HG03342 (cell line): Measurements from ENCODE around the gene CHRNB2.
A peak's percentile ranks its signal among the peaks of the same experiment; 100 is the strongest.
"Not testable (repeated sequence)": the region's sequence is repeated elsewhere in the genome, so short reads cannot be mapped to it uniquely, and the experiment has no call there.

Experiments used
- ATAC-seq: cut with Tn5 transposase; IDR thresholded peaks from one replicate; pipeline ENCODE4 v1.9.1; 2021; ENCODE audit warnings: mild to moderate bottlenecking, moderate library complexity; ENCODE audit not compliant: unreplicated experiment

CHRNB2 gene, protein sequence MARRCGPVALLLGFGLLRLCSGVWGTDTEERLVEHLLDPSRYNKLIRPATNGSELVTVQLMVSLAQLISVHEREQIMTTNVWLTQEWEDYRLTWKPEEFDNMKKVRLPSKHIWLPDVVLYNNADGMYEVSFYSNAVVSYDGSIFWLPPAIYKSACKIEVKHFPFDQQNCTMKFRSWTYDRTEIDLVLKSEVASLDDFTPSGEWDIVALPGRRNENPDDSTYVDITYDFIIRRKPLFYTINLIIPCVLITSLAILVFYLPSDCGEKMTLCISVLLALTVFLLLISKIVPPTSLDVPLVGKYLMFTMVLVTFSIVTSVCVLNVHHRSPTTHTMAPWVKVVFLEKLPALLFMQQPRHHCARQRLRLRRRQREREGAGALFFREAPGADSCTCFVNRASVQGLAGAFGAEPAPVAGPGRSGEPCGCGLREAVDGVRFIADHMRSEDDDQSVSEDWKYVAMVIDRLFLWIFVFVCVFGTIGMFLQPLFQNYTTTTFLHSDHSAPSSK

DNA sequence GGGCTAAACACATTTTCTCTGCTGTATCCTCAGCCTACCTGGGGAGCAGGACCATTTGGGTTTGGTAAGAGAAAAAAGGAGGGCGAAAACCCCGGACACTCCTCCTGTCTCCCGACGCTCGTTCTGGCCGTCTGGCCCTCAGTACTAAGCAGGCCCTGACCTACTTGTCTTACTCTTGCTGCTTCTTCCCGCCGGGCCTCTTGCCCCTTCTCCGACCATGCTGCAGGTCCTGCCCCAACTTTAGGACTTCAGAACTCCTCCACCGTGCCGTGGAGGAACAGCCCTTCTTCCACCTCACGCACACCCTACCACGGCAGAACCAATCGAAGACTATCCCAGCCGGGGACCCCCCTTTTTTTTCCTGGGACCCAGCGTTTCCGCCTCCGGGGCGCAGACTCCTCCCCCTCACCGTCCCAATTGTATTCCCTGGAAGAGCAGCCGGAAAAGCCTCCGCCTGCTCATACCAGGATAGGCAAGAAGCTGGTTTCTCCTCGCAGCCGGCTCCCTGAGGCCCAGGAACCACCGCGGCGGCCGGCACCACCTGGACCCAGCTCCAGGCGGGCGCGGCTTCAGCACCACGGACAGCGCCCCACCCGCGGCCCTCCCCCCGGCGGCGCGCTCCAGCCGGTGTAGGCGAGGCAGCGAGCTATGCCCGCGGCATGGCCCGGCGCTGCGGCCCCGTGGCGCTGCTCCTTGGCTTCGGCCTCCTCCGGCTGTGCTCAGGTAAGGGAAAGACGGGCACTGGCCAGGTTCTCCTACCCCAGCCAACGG lies at the start of gene CHRNB2:
Gene CHRNB2 (plus strand): TSS at position 393 of the 771 bp plus-strand sequence. CDS start 267 bp downstream, at position 660.
- peak; percentile 49 for ATAC-seq

DNA sequence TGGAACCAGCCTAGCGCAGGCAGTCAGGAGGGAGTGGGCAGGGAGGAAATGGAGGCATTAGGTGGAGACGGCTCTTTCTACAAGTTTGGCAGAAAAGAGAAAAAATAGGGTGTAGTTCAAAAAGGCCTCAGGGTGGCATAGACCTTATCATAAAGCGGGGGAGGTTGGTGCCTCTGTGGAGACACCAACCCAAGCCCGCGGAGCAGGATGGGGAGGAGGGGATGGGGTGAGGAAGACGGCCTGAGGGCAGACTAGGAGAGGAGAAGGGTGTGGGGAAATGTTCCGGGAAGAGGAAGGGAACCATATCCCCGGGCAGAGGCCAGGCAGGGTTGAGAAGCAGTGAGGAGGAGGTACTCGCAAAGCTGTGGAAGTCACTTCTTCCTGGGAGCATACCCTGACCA lies 48.0 kb upstream of the CHRNB2 start:
- no peak for ATAC-seq

DNA sequence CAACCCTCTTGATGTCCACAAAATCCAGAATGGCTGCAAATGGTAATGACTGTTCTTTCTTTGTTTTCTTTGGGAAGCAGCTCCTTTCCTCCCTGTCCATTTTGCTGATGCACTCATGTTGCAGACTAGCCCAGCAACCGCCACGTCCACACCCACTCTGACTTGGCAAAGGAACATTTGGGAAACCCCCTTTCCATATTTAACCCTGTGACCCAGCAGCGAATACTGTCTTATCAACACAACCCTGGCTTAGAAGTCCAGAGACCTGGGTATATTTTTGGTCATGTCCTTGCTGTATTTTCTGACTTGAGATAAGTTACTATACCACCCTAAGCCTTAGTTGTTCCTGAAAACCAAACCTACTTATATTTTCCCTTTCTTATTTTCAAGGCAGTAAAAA lies 47.2 kb upstream of the CHRNB2 start:
- ATAC-seq: no peak

DNA sequence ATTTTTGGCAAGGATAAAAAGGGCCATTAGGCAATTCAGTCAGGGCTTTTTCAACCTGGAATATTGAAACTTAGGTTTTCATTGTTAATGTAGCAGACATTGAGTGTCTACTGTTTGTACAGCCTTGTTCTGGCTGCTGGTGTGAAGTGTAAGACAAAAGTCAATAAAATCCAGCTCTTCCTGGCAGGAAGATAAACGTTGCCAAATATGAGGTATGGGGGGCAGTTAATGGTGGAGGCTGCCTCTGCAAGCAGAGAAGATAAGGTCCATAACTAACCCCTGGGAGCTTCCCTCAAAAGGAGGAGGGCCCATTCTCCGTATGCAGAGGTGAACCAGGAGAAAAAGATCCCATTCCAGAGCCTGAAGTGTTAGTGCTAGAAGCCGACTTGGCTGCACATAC lies 45.9 kb upstream of the CHRNB2 start:
- no peak for ATAC-seq

DNA sequence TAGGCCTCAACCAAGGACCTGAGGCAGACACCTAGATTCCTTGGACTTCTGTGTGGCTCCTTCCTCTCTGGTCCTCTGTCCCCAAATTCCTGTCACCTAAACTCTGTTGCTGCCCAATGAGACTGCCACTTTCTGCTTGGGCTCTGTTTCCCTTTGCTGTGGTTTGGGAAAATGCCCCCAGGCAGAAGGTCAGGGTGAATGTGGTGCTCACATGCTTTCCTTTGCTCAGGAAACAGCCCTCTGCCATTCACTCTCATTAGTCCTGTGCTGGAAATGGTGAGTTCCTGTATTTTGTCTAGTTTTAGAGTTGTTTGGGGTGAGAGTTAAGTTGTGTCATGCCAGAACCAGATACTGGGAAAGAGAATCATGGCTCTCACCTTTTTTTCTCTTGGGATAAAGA lies 42.7 kb upstream of the CHRNB2 start:
- ATAC-seq: no peak

DNA sequence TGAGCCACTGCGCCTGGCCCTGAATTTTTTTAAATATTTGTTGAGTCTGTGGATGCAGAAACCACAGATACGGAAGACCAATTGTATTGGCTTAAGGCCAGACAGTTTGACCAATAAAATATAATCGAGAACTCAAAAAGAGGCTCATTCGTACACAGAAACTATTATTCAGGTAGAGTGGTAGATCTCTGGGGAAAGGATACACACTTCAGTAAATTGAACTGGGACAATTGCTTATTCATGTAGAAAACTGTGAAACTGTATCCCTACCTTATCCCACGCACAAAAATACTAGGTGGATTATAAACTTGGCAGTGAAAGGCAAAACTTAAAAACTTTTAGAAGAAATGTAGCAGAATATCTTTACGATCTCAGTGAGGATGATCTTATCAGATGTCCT lies 40.4 kb upstream of the CHRNB2 start:
- ATAC-seq: no peak

DNA sequence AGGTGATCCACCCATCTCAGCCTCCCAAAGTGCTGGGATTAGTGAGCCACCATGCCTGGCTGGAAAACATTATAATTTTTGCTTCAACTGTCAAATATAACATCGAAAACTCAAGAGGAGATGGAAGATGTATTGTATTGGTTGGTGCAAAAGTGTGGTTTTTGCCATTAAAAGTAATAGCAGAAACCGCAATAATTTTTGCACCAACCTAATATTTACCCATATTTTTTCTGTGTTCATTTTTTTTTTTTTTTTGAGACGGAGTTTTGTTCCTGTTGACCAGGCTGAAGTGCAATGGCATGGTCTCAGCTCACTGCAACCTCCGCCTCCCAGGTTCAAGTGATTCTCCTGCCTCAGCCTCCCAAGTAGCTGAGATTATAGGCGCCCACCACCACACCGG lies 38.3 kb upstream of the CHRNB2 start:
- no peak for ATAC-seq

DNA sequence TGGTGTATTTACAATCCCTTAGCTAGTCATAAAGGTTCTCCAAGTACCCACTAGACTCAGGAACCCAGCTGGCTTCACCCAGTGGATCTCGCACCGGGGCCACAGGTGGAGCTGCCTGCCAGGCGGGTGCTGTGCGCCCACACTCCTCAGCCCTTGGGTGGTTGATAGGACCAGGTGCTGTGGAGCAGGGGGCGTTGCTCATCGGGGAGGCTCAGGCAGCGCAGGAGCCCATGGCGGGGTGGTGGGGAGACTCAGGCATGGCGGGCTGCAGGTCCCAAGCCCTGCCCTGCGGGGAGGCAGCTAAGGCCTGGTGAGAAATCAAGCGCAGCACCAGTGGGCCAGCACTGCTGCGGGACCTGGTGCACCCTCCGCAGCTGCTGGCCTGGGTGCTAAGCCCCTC lies 35.6 kb upstream of the CHRNB2 start:
- ATAC-seq: not testable (repeated sequence)

DNA sequence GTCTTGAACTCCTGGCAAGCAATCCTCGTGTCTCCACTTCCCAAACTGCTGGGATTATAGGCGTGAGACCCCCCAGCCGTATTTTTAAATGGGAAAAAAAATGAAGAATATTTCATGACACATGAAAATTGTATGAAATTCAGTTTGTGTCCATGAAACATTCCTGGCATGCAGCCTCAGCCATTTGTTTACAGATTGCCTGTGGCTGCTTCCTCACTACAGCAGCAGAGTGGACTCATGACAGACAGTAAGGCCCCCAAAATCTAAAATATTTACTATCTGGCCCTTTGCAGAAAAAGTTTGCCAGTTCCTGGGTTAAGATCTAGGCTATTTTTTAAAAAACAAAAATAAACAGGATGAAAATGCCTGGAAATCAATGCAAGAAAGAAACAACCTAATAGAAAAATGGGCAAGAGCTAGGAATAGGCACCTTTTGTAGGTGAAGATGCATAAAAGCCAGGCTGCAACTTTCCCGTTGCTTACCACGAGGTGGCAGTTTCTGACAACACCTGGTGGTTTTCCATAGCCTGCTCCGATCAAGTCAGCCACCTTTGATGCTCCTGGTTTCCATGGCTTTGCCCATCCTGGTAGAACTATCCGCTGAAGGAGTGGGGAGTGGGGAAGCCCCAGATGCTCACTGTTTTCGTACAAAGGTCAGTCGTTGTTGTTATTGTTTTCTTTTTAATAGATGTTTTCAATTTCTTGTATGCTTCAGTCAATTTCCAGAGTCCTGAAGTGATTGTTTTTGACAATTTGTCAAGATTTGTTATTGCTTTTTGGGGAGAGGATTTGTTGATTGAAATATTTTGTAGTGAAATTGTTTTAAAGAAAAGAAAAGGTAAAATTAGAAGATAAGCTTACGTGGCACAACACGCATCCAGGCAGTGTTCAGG lies 33.4 kb upstream of the CHRNB2 start:
- ATAC-seq: no peak

DNA sequence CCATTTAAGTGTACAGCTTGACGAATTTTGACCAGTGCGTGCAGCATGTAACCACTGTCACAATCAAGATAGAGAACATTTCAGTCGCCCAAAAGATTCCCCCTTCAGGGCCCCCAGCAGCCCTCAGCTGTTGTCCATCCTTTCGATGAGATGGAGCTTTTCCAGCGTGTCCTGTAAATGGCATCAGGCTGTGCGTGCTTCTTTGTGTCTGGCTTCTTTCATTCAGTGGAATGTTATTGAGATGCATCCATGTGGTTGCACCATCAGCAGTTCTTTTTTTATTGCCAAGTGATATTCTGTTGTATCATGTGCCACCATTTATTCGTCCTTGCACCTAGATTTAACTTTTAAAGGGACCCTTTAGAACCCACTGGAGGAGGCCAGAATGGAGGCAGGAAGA lies 31.0 kb upstream of the CHRNB2 start:
- ATAC-seq: no peak

DNA sequence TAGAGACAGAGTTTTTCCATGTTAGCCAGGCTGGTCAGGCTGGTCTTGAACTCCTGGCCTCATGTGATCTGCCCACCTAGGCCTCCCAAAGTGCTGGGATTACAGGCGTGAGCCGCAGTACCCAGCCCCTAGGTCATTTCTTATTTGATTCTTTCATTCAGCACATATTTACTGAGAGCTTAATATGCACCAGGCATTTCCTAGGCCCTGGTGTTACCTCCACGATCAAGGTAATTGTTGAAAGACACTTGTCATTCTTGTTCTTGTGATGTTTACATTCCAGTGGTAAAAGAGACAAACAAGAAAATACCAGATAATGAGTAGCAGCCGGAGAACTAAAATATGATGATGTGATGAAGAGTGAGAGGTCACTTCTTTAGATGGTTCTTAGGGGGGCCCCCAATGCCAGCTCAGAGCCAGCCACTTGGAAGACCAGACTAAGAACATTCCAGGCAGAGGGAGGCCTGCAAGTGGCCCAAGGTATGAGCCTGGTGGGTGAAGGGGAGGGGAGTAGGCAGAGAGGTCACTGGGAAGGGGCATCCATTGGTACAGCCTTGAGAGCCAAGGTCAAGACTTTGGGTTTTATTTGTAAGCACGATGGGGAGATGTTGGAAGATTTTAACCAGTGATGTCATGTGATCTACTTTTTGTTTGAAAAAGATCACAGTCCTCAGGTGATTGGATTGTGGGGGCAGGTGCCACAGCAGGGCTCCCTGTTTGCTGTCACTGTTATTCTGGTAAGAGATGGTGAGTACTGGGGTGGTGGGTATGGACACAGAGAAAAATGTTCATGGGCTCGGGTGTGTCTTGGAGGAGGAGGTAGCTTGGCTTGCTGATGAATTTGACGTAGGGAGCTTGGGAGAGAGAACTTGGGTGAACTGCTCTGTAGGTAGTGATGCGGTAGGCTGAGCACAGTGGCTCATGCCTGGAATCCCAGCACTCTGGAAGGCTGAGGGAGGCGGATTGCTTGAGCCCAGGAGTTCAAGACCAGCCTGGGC lies 27.8 kb upstream of the CHRNB2 start:
- no peak for ATAC-seq

DNA sequence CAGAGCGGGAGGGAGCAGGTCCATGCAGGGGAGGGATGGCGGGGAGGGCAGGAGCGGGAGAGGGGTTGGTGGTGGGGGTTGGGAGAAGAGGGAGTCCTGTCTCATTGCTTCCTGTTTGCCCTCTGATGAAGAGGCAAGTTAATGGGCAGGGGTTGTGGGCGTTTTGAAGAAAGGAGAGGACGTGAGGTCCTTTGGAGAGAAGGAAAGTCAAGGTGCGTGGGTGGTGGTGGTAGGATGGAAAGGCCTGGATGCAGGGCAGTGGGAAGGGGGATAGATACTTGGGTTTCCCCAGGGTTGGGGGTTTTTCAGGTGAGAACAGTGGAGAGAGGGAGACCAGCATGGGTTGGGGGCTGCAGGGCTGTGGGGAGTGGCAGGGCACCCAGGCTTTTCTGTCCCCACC lies 26.3 kb upstream of the CHRNB2 start:
- no peak for ATAC-seq

DNA sequence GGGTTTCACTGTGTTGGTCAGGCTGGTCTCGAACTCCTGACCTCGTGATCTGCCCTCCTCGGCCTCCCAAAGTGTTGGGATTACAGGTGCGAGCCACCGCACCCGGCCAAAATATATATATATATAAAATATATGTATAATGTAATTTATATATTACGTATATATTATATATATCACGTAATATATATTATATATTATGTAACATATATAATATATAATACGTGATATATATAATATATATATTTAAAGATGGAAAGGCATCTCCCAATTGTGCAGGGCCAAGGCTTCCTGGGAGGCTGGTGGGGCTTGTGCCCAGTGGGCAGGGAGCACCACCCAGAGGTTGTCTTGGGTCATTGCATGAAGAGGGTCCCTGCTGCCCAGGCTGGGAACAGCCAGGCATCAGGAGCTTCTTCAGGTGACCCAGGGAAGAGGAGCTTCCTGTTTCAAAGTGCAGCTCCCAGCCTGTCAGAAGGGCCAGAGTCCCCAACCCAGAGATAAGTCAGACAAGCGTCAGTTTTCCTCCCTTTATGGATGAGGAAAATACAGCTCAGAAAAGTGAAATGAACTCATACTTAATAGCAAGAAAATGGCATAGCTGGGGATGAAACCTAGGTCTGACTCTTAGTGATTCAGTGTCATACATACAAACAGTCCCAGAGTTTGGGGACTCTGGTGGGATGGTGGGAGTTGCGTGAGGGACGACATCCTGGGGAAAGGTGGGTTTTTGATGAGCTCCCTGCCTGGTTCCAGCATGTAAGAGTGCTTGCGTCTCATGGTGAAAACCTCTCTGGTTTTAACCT lies 21.1 kb upstream of the CHRNB2 start:
- no peak for ATAC-seq

DNA sequence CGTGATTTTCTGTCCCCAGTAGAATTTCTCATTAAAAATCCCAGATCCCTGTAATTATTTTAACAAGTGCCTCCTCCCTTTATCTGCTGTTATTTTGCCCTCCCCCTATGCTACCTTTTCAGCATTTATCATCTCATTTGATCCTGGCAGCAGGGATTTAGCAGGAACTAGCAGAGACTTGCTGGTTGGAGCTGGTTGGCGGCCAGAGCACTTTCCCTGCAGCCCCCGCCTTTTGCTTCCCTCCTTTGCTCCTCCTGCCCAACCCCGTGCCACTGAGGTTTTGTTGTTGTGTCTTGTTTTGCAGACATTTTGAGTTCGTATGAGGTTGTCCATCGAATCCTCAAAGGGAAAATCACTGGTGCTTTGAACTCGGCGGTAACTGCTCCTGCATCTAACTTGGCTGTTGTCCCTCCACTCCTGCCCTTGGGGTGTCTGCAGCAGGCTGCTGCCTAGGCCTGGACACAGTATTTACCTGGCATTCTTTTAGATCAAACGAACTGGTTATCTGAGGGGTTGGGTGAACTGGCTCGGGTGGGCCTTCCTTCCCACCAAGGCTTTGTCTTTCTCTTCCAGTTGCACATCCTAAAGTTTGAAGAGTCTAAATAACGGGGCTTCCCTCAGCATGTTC lies 20.4 kb upstream of the CHRNB2 start:
- ATAC-seq: no peak

DNA sequence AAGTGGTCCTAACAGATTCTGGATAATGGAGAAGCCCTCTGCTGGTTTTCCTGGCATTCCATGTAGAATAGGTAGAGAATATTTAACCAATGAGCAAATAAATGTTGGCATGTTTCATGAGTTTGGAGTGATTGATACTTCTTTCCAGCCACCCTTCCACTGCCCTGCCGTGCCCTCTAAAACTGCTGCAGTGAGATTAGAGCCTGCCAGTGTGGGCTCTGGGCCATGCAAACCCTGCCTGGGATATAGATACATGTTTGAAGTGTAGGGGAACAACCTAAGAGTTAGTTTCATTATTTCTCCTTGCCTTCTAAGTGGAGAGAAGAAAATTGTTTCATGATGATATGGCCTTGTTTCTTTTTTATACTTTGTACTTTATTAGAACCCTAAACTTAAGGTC lies 19.6 kb upstream of the CHRNB2 start:
- ATAC-seq: no peak

DNA sequence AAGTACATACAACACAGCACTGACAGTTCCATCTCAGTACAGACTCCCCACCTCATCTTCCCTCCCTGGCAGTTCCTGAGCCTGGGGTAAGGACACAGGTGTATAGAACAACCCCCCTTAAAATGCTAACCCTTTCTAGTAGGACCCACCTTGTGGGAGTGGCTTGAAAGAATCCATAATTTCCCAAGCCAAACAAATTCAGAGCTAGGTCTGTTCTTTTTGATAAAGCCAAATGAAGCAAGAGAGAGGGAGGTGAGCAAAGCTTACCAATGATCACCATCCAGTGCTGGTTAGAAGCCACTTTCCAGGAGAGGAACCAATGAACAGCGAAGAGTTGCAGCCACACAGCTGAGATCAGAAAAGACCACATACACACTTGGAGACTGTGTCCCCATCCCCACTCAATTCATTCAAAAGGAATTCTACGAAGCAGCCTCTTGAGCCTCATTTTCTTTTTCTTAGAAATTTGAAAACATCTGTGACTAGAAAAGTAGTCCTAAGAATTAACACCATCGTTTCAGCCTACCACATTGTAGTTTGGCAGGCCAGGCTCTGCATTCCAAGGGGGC lies 18.3 kb upstream of the CHRNB2 start:
- ATAC-seq: no peak

DNA sequence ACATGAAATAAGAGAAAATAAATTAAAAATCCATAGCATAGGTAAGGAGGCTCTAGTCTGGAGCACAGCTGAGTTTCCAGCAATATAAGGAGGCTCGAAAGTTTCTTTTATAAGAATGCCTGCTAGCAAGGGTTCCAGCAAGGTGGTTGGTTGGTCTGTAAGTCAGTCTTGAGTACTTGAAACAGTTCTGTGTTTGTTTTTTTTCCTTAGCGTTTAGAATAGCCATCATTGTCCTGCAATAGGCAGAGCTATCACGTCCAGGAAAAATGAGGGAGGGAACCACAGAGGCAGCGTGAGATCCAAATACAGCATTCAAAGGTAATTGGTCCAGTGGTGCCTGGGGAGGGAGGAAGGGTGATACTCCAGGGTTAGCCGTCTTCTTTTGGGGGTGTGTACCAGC lies 17.5 kb upstream of the CHRNB2 start:
- no peak for ATAC-seq

DNA sequence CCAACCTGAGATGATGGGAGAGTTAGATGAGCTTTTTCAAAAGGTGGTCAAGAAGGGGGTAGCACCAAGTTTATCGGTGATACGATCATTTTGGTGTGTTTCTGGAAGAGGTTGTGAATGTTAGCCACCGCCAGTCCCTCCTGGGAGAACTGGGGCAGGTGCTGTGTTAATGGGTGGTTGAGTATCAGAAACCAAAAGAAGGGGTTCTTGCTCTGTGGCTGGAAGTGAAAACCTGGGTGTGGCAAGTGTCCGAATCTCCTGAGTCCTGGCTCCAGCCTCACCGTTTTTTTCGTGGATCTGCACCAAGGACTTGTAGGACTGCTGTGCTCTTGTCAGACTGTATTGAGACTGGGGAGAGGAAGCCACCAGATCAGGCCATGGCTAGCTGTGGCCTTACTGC lies 16.9 kb upstream of the CHRNB2 start:
- no peak for ATAC-seq
